HG02571 (cell line): ENCODE results near the gene CD226.
A peak's percentile ranks its signal among the peaks of the same experiment; 100 is the strongest.
"Not testable (repeated sequence)": the region's sequence is repeated elsewhere in the genome, so short reads cannot be mapped to it uniquely, and the experiment has no call there.

Experiments
- ATAC-seq: cut with Tn5 transposase; IDR thresholded peaks from one replicate; pipeline ENCODE4 v1.9.1; 2021; ENCODE audit warnings: mild to moderate bottlenecking, moderate library complexity; ENCODE audit not compliant: unreplicated experiment

Gene CD226

GRCh38 chr18:69876490-69876889, 71.2 kb downstream of the CD226 start:
- ATAC-seq, result no peak

- ATAC-seq, result no peak
Measured at GRCh38 chr18:69874058-69874457, 73.6 kb downstream of the CD226 start.

- no peak for ATAC-seq
Measured at GRCh38 chr18:69872661-69873060, 75.0 kb downstream of the CD226 start.

- no peak for ATAC-seq
Measured at GRCh38 chr18:69871363-69871762, 76.3 kb downstream of the CD226 start.

- no peak for ATAC-seq
Measured at GRCh38 chr18:69870736-69871135, 76.9 kb downstream of the CD226 start.

GRCh38 chr18:69866212-69866611, 81.5 kb downstream of the CD226 start:
- no peak for ATAC-seq

GRCh38 chr18:69865776-69866175, 81.9 kb downstream of the CD226 start:
- ATAC-seq, result no peak

- peak; percentile 83 for ATAC-seq
Measured at GRCh38 chr18:69864802-69865201, 82.9 kb downstream of the CD226 start.

- ATAC-seq, result no peak
Measured at GRCh38 chr18:69858897-69859296, 88.8 kb downstream of the CD226 start.

- ATAC-seq, result no peak
Measured at GRCh38 chr18:69854455-69854854, 93.2 kb downstream of the CD226 start.

- ATAC-seq, result no peak
Measured at GRCh38 chr18:69853051-69853450, 94.6 kb downstream of the CD226 start.

- ATAC-seq, result no peak
Measured at GRCh38 chr18:69845593-69846506, 101.8 kb downstream of the CD226 start.

- ATAC-seq, result no peak
Measured at GRCh38 chr18:69844656-69845055, 103.0 kb downstream of the CD226 start.

GRCh38 chr18:69843015-69843414, 104.7 kb downstream of the CD226 start:
- ATAC-seq, result no peak

GRCh38 chr18:69841117-69841516, 106.6 kb downstream of the CD226 start:
- no peak for ATAC-seq

- ATAC-seq, result no peak
Measured at GRCh38 chr18:69840445-69840844, 107.2 kb downstream of the CD226 start.

- ATAC-seq, result no peak
Measured at GRCh38 chr18:69840001-69840400, 107.7 kb downstream of the CD226 start.

GRCh38 chr18:69839497-69839896, 108.2 kb downstream of the CD226 start:
- no peak for ATAC-seq

- ATAC-seq, result no peak
Measured at GRCh38 chr18:69838620-69839411, 108.9 kb downstream of the CD226 start.

- ATAC-seq, result no peak
Measured at GRCh38 chr18:69838003-69838402, 109.7 kb downstream of the CD226 start.

- ATAC-seq, result not testable (repeated sequence)
Measured at GRCh38 chr18:69834980-69835379, 112.7 kb downstream of the CD226 start.

- ATAC-seq, result no peak
Measured at GRCh38 chr18:69830189-69830588, 117.5 kb downstream of the CD226 start.
